Neural progenitor cell (in vitro differentiated cells): ENCODE measurements around the gene METTL1.

Experiments
- CTCF ChIP-seq: fragments of 200-600 bp; sonication (generic); IDR thresholded peaks from 2 replicates; pipeline ENCODE4 v1.5.1; 2017; ENCODE audit warnings: antibody characterized with exemption, mild to moderate bottlenecking
- EZH2 ChIP-seq: fragments of 200-600 bp; sonication (generic); IDR thresholded peaks from 2 replicates; pipeline ENCODE4 v1.6.1; 2017; ENCODE audit warnings: antibody characterized with exemption, mild to moderate bottlenecking, moderate library complexity
- EZH2phosphoT487 ChIP-seq: fragments of 200-600 bp; sonication (generic); IDR thresholded peaks from 2 replicates; pipeline ENCODE4 v1.6.1; 2017; ENCODE audit warnings: antibody characterized with exemption

DNA sequence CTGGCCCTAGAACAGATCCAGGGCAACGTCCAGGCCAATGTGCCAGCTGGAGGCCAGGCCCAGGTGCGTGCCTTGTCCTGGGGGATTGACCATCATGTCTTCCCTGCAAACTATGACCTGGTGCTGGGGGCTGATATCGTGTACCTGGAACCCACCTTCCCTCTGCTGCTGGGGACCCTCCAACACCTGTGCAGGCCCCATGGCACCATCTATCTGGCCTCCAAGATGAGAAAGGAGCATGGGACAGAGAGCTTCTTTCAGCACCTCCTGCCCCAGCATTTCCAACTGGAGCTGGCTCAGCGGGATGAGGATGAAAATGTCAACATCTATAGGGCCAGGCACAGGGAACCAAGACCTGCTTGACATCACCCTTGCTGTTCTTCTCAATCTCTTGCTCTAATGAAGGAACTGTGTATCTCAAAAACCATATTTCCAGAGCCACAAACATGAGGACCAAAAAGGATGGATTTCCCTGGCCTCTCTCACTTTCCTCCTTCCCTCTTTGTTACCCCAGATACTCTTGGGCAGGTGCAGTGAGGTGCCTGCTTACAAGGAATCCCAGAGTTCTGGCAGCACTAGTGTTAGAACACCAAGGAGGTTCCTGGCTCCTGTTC, 8.5 kb upstream of the METTL1 start:
- no peak for TF ChIP-seq CTCF
- TF ChIP-seq EZH2phosphoT487 = no peak
- no peak for TF ChIP-seq EZH2
